ENCODE results near the gene DNASE1L1.

- no peak for TF ChIP-seq CTCF (IDR thresholded peaks at IDR 0.05; ENCODE audit: low read length)
- no peak for TF ChIP-seq EZH2 (IDR thresholded peaks at IDR 0.05; ENCODE audit: borderline replicate concordance, low read length)
These were observed 25.4 kb downstream of the DNASE1L1 start for GRCh38 chrX:154383359-154384283.

Data from OCI-LY1 (cell line).